Parathyroid adenoma (tissue), 2 donors: ENCODE data around the gene FAM168B.

Source experiments
- H2AFZ ChIP-seq: fragments of 300-600 bp; sonication (generic); one replicate; pipeline ENCODE4 v1.7.0; 2017; ENCODE audit warnings: antibody characterized with exemption, mild to moderate bottlenecking
- H3K27ac ChIP-seq: fragments of 300-600 bp; sonication (generic); one replicate; pipeline ENCODE4 v1.7.0; 2017
- H3K27me3 ChIP-seq: fragments of 300-600 bp; sonication (generic); one replicate; pipeline ENCODE4 v1.7.0; 2017; ENCODE audit warnings: low read length; ENCODE audit not compliant: control insufficient read depth, insufficient read depth
- H3K36me3 ChIP-seq: fragments of 300-600 bp; sonication (generic); one replicate; pipeline ENCODE4 v1.7.0; 2017; ENCODE audit warnings: low read length; ENCODE audit not compliant: control insufficient read depth, insufficient read depth
- H3K4me1 ChIP-seq: fragments of 300-600 bp; sonication (generic); one replicate; pipeline ENCODE4 v1.7.0; 2017; ENCODE audit warnings: control low read depth
- H3K4me2 ChIP-seq: fragments of 300-600 bp; sonication (generic); one replicate; pipeline ENCODE4 v1.7.0; 2017; ENCODE audit warnings: low read length
- H3K4me3 ChIP-seq: fragments of 300-600 bp; sonication (generic); one replicate; pipeline ENCODE4 v1.7.0; 2017; ENCODE audit warnings: low read depth, low read length
- H3K79me2 ChIP-seq: fragments of 300-600 bp; sonication (generic); one replicate; pipeline ENCODE4 v1.7.0; 2017; ENCODE audit warnings: control low read depth
- H3K9ac ChIP-seq: fragments of 300-600 bp; sonication (generic); one replicate; pipeline ENCODE4 v1.7.0; 2017; ENCODE audit warnings: mild to moderate bottlenecking
- H3K9me3 ChIP-seq: fragments of 300-600 bp; sonication (generic); one replicate; pipeline ENCODE4 v1.7.0; 2017; ENCODE audit warnings: low read length; ENCODE audit not compliant: control insufficient read depth
- CTCF ChIP-seq: fragments of 300-600 bp; sonication (generic); IDR thresholded peaks from one replicate; pipeline ENCODE4 v1.7.0; 2017; ENCODE audit warnings: antibody characterized with exemption, mild to moderate bottlenecking
- donor health status: primary hyperparathyroidism.

FAM168B gene

GRCh38 chr2:131056932-131057287 is 36.4 kb downstream of the FAM168B start:
- Histone ChIP-seq H2AFZ (no peak overlapping the region), H3K27ac (no peak overlapping the region), H3K36me3 (no peaks in the 10 kb centered on the region), H3K4me3 (no peak overlapping the region), H3K4me2 (no peak overlapping the region), H3K4me1 (peaks cover 20% of the 10 kb centered on the region), H3K79me2 (peaks cover 66% of the 10 kb centered on the region), H3K27me3 (no peaks in the 10 kb centered on the region), H3K9ac (no peak overlapping the region), H3K9me3 (no peaks in the 10 kb centered on the region)
- TF ChIP-seq CTCF: no peak

- H3K9me3 ChIP-seq: no peaks in the 10 kb centered on the region
- no peaks in the 10 kb centered on the region for H3K27me3 ChIP-seq
- H3K79me2 ChIP-seq: peaks cover 66% of the 10 kb centered on the region
- H3K27ac ChIP-seq: no peak overlapping the region
- H3K9ac ChIP-seq: no peak overlapping the region
- H3K36me3 ChIP-seq: no peaks in the 10 kb centered on the region
- TF ChIP-seq CTCF: no peak
- H3K4me3 ChIP-seq: no peak overlapping the region
- no peak overlapping the region for H3K4me2 ChIP-seq
- H2AFZ ChIP-seq: no peak overlapping the region
- peaks cover 15% of the 10 kb centered on the region for H3K4me1 ChIP-seq
Observed at GRCh38 chr2:131056204-131056931, 36.9 kb downstream of the FAM168B start.

- no peak overlapping the region for H3K4me2 ChIP-seq
- H3K36me3 ChIP-seq: no peaks in the 10 kb centered on the region
- no peak overlapping the region for H3K9ac ChIP-seq
- no peak for TF ChIP-seq CTCF
- H3K27me3 ChIP-seq: no peaks in the 10 kb centered on the region
- H3K27ac ChIP-seq: no peak overlapping the region
- no peaks in the 10 kb centered on the region for H3K9me3 ChIP-seq
- H3K4me3 ChIP-seq: no peak overlapping the region
- peaks cover 62% of the 10 kb centered on the region for H3K79me2 ChIP-seq
- H2AFZ ChIP-seq: no peak overlapping the region
- peaks cover 15% of the 10 kb centered on the region for H3K4me1 ChIP-seq
Observed at GRCh38 chr2:131055169-131056065, 37.8 kb downstream of the FAM168B start.

GRCh38 chr2:131054488-131054887 is 38.8 kb downstream of the FAM168B start:
- Histone ChIP-seq H2AFZ (no peak overlapping the region), H3K9me3 (no peaks in the 10 kb centered on the region), H3K4me1 (peaks cover 15% of the 10 kb centered on the region), H3K9ac (no peak overlapping the region), H3K27ac (no peak overlapping the region), H3K79me2 (peaks cover 55% of the 10 kb centered on the region), H3K27me3 (no peaks in the 10 kb centered on the region), H3K4me3 (no peak overlapping the region), H3K4me2 (no peak overlapping the region), H3K36me3 (no peaks in the 10 kb centered on the region)
- TF ChIP-seq CTCF: no peak
